GM21529 (cell line): Measurements from ENCODE around the gene EEF1A1.
A peak's percentile ranks its signal among the peaks of the same experiment; 100 is the strongest.
"Not testable (repeated sequence)": the region's sequence is repeated elsewhere in the genome, so short reads cannot be mapped to it uniquely, and the experiment has no call there.

ENCODE experiments used
- ATAC-seq: cut with Tn5 transposase; IDR thresholded peaks from one replicate; pipeline ENCODE4 v1.9.1; 2021; ENCODE audit not compliant: unreplicated experiment

The EEF1A1 gene

GRCh38 chr6:73520688-73521350 is at the start of gene EEF1A1:
Gene EEF1A1 (minus strand): TSS chr6:73521032. CDS start chr6:73520026, 1,006 bp downstream.
- ATAC-seq: peak; percentile 65

GRCh38 chr6:73569121-73569520 is 48.3 kb upstream of the EEF1A1 start:
- no peak for ATAC-seq

GRCh38 chr6:73566954-73567591 is 46.2 kb upstream of the EEF1A1 start:
- ATAC-seq: no peak

GRCh38 chr6:73566486-73566871 is 45.6 kb upstream of the EEF1A1 start:
- ATAC-seq: not testable (repeated sequence)

GRCh38 chr6:73565767-73566485 is 45.1 kb upstream of the EEF1A1 start:
- ATAC-seq: no peak

GRCh38 chr6:73564578-73565345 is 43.9 kb upstream of the EEF1A1 start:
- ATAC-seq: no peak

GRCh38 chr6:73562558-73562957 is 41.7 kb upstream of the EEF1A1 start:
- ATAC-seq: no peak

GRCh38 chr6:73560853-73561407 is 40.1 kb upstream of the EEF1A1 start:
- peak; percentile 73 for ATAC-seq

- ATAC-seq: peak; percentile 38
Measured at GRCh38 chr6:73560182-73560732, 39.4 kb upstream of the EEF1A1 start.

- not testable (repeated sequence) for ATAC-seq
Measured at GRCh38 chr6:73559399-73559794, 38.6 kb upstream of the EEF1A1 start.

- ATAC-seq: peak; percentile 45
Measured at GRCh38 chr6:73558624-73559398, 38.0 kb upstream of the EEF1A1 start.

- ATAC-seq: no peak
Measured at GRCh38 chr6:73556836-73557235, 36.0 kb upstream of the EEF1A1 start.

- not testable (repeated sequence) for ATAC-seq
Measured at GRCh38 chr6:73555380-73555949, 34.6 kb upstream of the EEF1A1 start.

- ATAC-seq: not testable (repeated sequence)
Measured at GRCh38 chr6:73551115-73551514, 30.3 kb upstream of the EEF1A1 start.

- no peak for ATAC-seq
Measured at GRCh38 chr6:73548458-73549446, 27.9 kb upstream of the EEF1A1 start.

- ATAC-seq: no peak
Measured at GRCh38 chr6:73547036-73547435, 26.2 kb upstream of the EEF1A1 start.

GRCh38 chr6:73542891-73543290 is 22.1 kb upstream of the EEF1A1 start:
- ATAC-seq: no peak

GRCh38 chr6:73542481-73542880 is 21.6 kb upstream of the EEF1A1 start:
- not testable (repeated sequence) for ATAC-seq
